GM21619 (cell line): ENCODE data around the gene NEGR1.
"Not testable (repeated sequence)": the region's sequence is repeated elsewhere in the genome, so short reads cannot be mapped to it uniquely, and the experiment has no call there.

ENCODE experiments used
- ATAC-seq: cut with Tn5 transposase; IDR thresholded peaks from one replicate; pipeline ENCODE4 v1.9.1; 2021; ENCODE audit not compliant: unreplicated experiment

NEGR1 gene

DNA sequence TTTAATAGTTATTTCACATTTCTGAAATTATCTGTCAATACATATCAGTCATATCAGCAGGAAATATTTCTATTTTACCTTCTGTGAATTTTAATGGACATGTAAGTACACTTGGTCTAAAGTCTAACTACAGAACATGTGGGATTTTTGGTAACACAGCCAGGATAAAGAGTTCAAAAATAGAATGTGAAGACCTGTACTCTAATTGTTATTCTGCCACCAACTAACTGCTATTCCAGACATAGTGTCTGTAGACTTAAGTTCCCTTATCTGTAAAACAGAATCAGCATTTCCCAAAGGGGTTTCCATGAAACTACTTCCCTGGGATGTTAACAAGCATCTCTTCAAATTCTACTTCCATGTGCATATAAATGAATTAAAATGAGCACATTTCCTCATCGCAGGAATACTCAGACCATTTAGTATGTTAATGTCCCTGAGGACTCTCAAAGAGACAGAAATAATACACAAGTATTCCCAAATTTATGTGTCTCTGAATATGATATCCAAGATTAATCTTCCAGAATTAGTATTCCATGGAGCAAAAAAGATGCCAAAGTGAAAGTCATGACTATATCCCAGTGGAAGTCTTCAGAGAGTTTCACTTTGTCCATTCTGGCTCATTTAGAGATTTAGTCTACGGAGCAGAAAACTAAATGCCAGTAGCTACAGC lies 325.6 kb downstream of the NEGR1 start:
- no peak for ATAC-seq

DNA sequence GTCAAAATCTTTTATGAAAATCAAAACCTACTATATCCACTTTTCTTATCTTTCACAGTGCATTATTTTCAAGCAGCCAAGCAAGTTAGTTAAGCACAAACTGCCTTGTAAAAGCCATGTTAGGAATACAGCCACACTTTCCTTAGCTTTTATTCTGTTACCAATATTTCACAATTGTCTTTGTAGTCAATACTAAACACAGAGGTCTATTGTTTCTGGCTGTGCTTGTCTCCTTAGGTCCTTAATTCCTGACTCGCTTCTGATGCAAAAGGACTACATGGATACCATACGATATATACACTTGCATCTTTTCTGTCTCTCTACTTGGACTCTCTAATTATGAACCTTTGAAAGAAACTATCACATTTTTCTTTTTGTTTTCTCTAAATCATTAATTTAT lies 331.8 kb downstream of the NEGR1 start:
- ATAC-seq: no peak

DNA sequence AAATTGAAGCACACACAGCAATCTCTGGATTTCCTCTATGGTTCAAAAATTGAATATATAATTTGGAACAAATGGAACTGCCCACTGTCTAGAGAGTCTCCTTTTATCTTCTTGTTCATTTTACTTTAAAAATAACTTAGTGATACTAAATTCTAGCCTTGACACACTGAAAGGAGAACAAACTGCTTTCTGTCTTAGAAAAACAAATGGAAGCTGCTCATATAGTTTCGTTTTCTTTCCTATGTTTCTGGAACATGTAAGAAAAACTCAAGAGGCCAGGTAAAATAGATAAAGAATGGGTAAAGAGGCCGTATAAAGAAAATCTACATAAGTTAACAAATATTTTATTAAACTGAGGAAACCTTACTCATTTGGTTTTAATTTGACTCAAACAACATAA lies 332.7 kb downstream of the NEGR1 start:
- no peak for ATAC-seq

DNA sequence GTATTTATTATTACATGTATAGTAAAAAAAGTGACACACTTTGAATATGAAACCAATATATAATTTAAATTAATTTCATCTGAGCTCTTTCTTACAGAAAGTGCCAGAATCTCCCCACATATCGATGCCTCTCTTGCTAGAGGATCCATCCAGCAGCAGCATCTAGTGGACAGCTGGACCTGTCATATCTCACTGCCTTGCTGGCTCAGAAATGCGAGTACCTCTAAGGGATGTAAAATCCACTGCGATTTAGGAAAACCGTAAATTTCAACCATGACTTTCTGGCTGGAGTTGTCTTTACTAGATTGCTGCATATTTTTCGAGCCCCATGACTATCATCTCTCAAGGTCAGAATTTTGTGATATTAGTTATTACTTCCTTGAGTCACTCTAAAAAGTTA lies 333.8 kb downstream of the NEGR1 start:
- no peak for ATAC-seq

DNA sequence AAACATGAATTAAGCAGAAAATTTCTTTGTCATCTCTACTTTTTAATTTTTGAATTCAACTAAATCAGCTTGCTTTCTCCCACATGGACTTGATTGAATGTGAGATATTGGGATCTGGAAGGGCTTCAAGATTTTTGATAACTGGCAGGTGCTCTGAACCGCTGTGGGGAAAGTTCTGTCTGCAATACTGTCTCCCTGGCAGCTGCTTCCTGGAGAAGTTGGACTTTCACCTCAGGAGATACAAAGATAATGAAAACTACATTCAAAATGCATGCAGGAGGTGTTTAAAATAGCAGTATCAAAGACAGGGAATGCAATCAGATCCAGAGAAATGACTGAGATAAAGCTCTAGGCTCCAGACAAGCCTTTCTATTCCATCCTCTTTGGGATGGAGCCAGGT lies 338.3 kb downstream of the NEGR1 start:
- ATAC-seq: no peak

DNA sequence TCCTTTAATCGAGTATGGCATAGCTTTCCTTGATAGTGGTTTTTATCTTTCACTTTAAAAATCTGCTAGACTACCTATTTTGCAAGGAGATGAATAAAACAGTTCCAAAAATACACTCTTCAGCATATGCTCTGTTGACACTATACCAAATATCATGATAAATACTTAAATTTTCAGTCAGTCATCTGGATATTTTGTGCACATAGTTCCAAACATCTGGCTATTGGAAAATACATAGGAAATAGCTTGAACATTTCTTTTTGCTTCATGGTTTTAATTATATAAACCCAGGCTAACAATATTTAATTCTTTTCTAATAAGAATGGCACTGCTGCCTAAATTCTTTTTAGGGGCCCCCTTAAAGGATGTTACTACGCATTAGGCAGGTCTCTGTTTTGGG lies 342.1 kb downstream of the NEGR1 start:
- ATAC-seq: no peak

DNA sequence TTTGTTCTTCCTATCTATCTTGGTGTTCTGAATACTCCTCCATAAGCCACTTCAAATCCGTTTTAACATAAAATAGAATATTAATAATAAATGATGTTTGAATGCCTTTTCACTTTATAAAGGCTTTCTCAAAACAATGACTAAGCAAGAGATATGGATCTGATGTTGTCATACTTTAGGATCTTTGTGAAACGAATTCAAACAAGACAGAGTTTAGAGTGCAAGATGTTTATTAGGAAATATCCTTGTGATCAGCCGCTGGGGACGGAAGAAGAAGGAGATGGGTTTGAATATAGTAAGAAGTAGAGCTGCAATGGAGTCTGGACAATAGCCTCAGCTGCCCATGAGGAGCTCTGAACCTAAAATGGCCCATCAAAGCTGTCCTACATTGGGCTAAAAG lies 351.8 kb downstream of the NEGR1 start:
- no peak for ATAC-seq

DNA sequence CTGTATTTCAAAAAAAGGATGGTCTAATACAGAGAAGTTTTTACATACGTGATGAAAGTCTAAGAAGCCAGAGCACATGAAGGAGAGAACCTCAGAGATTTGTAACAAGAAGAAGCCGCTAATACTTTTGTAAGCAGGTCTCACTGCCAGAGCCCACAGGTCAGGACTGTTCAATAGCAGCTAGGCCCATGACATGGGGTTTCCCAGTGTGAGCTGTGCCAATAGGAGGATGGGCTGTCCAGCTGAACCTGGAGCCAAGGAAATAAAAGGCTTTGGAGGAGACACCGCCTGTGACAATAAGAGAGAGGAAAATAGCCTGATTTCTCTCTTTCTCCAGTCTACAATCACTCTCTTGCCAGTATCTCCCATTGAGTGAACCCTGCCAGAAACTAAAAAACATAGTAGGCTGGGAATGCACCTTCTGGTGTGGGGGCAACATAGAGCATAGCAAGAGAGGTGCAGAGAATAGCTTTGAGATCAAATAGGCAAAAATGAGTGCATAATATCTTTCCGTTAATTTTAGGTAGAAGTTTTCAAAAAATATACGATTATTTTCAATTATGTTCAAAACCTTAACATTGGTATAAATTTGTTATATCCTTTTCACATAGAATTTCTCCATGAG lies 360.3 kb downstream of the NEGR1 start:
- no peak for ATAC-seq

DNA sequence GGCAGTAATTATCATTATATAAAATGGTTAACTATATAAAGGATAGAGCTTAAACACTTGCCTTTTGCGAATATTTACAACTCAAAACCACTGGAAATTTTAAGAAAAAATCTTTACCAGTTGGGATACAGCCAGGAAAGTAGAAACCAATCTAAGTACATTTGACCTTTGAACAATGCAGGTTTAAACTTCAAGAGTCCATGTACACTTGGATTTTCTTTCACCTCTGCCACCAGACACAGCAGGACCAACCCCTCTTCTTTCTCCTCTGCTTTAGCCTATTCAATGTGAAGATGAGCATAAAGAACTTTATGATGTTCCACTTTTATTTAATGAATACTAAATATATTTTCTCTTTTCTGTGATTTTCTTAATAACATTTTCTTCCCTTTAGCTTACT lies 361.1 kb downstream of the NEGR1 start:
- no peak for ATAC-seq

DNA sequence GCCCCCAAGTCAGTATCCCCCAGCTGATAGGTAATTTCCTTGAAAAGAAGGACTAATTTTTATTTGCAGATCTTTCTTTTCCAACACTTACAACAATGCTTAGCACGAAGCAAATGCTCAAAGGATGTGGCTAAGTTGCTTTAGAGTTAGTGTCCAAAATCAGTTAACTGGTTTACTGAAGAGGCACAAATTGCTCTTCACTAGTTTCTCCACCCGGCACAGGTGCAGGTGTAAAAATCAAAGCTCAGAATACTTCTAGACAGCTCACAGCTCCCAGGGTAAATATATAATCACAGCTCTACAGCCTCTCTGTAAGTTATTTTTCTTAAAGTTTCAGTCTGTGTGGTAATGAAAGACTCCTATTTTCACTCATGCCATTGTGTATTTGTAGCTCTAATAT lies 361.8 kb downstream of the NEGR1 start:
- no peak for ATAC-seq

DNA sequence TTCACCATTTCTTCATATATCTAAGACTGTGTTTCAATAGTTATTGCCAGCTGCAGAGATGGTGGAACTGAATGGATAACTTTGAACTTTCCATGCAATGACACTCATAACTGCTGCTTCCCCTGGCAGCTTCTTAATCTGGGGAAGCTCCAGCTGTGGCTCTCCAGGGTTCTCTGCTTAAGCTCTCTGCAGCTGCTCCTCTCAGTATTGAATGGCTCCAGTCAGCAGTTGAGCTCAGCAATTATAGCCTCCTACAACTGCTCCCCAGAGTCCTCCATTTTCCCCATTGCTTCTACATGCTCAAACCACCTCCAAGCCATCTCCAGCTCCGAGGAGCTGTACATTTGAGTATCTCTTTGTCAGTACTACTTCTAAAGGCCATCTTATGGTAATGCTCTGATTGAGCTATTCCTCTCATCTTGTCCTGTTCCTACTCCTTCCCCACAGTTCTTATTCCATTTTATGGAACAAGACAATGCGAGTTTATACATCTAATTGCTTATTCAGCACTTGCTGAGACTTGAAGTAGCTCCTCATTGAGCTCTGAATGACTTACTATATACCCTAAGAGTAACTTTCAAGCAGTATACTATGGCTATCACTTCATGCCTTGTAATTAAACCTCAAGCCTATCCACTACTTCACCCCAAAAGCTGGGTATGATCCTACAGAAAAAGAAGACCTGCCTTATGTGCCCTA lies 362.4 kb downstream of the NEGR1 start:
- no peak for ATAC-seq

DNA sequence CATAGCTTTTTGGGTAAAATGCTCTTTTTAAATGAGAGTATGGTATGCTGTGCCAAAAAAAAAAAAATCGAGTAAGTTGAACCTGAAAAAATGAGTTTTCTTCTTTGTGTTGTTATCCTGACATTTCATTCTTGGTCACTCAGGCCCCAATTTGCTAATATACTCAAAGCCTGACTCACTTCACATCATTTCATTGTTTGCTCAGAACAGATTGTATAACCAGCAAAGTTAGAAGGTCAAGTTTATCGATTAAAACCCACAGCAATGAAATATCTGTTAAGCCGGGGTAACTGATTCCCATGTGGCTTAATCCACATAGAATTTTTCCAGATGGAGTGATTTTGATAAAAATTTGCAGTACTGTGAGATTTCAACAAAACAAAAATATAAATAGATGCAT lies 363.7 kb downstream of the NEGR1 start:
- ATAC-seq: no peak

DNA sequence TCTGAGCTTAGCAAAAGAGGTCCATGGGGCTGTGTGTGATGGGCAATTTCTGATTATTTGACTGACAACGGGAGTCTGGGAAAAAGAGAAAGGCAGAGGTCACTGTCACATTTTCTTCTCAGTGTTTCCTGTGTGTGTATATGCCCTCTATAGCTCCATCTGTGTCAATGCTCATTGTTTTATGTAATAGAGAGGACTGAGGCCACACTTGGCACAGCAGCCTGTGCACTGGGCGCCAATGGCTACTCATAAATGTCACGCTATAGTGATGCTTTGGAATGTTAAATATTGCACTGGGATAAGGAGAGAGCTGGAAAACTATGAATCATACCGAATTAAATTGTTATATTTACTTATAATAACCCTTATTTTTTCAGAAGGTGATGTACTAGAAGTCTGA lies 365.4 kb downstream of the NEGR1 start:
- no peak for ATAC-seq

DNA sequence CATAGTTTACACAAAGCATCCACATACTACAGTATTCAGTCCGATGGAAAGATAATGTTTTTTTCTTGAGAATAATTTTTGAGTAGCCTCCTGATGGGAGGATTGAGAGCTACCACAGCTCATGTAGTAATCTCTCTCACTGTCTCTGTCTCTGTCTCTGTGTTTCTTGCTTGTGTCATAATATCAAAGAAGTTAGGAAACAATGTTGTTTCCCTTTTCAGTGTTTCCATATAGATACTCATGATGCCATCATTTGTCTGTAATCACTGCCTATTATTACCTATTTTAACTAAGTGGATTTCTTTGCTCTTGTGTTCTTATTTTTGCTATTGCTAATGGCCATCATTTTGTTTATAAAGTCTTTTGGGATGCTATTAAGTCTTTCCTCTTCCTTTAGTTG lies 367.7 kb downstream of the NEGR1 start:
- ATAC-seq: no peak

DNA sequence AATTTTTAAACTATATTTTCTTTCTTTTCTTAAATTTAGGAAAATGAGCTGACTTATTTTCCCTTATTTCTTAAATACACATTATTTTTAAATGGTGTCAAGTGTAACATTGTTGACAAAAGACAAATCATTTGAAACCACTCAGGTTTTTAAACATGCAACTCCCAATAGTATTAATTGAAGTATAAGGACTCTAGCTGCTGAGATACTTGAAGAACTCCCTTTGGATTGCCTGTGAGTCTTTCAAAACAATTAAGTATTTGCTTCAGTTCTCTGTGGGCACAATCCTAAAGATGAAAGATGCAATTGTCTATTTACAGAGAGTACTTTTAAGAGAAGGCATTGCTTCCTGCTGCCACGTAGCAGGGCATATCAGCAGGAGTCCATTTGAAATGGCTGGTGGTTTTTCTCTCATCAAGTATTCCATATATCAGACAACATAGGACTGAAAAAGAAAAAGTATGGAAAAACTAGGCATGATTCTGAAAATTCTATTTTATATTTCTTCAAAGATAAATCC lies 373.4 kb downstream of the NEGR1 start:
- no peak for ATAC-seq

DNA sequence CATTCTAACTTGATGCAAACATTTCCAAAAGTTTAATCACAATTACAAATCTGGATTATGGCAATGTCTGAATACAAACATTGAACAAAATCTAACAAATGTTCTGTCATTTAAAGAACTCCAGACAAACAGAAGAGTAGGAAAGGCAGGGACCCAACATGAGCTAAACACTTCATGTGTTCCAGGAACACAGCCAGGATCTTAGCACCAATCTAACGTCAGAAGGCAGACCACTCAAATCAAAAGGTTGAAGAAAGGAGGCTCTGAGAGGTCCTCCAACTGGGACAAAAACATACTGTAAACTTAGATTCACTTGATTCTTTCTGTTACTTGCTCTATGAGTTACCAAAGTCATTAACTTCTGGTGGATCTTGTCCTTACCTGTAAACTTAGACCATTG lies 374.0 kb downstream of the NEGR1 start:
- ATAC-seq: no peak

DNA sequence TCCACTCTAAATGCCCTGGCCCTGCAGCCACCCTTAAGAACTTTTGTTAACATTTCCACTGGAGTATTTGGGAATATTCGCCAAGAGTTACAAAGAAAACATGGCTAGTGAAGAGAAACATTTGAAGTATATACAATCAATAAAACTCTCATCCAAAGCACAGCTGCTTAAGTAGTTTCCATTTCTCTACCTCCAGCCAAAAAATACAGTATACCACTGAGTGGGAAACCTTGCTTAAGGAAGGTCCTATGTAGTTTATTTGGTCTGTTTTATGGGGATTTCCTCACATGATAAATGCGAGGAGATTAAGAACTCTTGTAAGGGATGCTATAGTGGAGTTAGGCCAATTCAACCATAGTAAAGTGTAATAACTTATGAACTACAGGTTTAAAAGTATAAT lies 382.5 kb downstream of the NEGR1 start:
- ATAC-seq: no peak

DNA sequence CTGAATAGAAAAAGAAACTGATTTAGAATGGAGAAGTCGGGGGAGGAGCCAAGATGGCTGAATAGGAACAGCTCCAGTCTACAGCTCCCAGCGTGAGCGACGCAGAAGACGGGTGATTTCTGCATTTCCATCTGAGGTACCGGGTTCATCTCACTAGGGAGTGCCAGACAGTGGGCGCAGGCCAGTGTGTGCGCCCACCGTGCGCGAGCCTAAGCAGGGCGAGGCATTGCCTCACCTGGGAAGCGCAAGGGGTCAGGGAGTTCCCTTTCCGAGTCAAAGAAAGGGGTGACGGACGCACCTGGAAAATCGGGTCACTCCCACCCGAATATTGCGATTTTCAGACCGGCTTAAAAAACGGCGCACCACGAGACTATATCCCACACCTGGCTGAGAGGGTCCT lies 394.2 kb downstream of the NEGR1 start:
- not testable (repeated sequence) for ATAC-seq

DNA sequence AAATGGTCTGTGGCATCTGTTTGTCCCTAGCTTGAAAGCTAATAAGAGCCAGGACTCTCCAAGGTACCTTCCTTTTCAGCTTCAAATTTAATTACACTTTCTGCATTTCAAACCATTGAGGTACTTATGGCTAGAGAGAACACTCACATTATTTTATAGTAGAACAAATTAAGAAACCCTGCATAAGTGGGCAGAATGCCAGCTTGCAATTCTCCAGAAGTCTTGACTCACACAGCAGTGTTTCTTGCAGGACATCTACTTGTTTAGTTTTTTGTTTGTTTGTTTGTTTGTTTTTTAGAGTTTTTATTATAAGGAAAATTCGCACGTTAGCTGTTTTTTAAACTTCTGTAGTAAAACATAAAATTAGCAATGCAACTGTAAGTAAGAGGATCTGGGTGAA lies 397.2 kb downstream of the NEGR1 start:
- ATAC-seq: no peak

DNA sequence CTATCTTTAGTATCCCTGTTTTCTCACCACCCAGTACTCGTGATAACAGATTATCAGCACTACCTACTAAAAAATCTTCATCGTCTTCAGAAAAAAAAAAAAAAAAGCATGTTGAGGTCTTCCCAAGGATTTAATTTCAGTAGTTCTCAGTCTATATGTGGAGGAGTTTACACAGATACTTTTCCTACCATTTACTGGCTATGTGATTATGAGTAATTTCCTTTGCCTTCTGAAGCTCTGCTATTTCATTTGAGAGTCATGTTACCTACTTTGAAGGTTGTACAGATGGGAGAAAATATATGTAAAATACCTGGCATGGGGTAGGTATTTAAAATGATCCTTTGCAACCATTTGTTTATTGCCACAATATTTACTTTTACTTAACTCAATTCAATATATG lies 399.7 kb downstream of the NEGR1 start:
- ATAC-seq: no peak

DNA sequence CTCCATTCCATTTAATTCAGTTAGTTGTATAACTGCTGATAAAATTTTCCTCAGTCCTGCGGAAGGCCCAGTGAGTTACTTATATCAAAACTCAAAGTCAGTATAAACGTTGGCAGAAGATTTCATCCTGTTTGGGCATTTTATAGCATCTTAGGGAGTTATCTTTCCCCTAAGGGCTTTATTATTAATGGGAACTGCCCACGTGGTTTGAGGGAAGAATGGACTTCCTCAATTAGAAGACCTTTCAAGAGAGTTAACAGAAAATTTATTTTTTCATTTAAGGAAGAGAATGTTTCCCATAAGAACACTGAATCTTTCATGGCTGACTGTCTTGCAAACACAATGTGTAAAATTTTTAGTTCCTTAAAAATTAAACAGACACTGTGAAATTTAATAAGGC lies 400.1 kb downstream of the NEGR1 start:
- ATAC-seq: no peak

DNA sequence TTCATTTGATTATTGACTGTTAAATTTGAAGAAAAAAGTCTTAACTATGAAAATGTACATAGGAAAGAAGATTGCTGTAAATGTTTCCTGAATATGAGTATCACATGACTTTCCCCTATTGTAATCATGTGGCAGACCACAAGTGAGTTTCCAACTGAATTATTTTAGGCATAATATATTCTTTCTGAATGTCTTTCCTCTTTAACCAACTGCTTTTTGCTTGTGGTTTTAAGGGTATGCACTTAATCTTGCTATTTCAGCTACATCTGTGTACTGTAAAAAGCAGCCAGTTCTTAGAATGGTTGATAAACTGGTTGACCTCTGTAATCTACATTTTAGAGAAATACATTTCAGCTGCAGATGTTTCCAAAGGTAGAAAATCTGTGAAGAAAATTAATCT lies 400.7 kb downstream of the NEGR1 start:
- ATAC-seq: no peak
